Stimulated activated CD4-positive, alpha-beta T cell treated with anti-CD3 and anti-CD28 coated beads, Interleukin-2, amount 100 ng/mL, for 48 hours (primary cell): Measurements from ENCODE around the gene TSPAN18.

Source experiments
- DNase-seq, 2 donors: peaks; one replicate each; pipeline ENCODE4 v3.0.0-alpha.2; 2020

The TSPAN18 gene

GRCh38 chr11:44741976-44742375 is 15.2 kb downstream of the TSPAN18 start:
- DNase-seq: no peak

DNA sequence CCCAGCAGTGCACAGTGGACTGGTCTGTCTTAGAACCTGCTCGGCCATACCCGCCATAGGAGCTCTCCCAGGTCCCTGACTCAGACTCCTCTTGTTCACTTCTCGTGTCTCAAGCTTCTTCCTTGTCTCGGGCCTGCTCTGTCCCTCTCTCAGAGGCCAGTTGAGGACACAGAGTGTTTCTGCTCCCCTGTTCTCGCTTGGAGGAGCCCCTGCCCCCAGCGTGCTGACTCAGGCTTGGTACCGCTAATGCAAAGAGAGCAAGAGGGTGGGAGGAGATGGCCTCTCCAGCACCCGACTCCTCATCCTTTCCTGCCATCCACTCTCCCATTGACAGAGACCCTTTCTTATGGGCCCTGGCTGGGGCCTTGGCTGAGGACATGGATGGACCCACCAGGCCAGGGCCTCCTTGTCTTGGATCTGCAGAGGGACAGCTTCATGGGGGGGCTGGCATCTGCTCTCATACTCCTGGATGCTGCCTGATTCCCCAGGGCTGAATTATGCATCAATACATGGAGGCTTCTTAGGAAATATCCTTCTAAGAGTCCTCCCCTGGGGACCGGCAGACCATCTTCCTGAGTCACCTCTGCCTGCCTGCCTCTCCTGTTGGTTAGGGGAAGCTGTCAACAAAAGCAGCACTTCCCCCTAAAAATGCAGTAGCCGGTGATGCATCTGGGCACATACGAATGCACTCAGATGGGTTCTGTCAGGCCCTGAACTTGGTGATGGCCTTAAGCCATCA is 15.9 kb downstream of the TSPAN18 start:
- no peak for DNase-seq

DNA sequence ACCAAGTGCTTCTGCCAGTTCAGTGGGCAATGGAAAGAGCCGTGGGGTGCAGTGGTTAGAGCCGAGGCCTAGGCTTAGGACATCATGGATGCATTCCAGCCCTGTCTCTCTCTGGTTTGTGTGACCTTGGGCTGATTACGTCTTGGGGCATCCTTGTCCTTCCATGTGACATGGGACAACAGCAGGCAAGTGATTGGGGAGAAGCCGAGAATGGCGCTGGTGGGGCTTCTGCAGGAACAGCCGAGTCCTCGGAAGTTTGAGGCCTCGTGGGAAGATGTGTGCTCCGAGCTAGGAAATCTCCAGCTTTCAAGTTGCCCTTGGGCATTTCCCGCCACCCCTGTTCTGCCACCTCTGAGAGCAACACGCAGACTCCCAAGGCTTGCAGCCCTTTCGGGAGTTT is 16.6 kb downstream of the TSPAN18 start:
- DNase-seq: no peak

GRCh38 chr11:44743959-44744557 is 17.3 kb downstream of the TSPAN18 start:
- DNase-seq: no peak

DNA sequence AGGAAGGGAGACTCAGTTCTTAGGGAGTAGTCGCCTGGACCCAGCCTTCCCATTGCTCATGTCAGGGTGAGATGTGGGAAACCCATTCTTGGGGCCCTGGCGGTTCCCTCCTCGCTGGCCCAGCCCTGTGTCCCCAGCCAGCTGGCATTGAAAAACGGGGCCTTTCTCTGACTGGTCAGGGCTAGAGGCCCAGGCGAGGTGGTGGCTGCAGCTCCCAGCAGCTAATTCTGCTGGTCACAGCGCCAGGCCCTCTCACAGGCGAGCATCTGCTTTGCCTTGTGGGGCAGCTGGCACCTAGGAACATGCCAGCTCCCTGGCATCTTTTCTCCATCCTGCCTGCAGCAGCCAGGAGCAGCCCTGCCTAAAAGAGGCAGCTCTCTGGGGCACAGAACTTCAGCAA is 20.1 kb downstream of the TSPAN18 start:
- DNase-seq: no peak

- no peak for DNase-seq
Measured at GRCh38 chr11:44747316-44747715, 20.6 kb downstream of the TSPAN18 start.

- no peak for DNase-seq
Measured at GRCh38 chr11:44747836-44748235, 21.1 kb downstream of the TSPAN18 start.

DNA sequence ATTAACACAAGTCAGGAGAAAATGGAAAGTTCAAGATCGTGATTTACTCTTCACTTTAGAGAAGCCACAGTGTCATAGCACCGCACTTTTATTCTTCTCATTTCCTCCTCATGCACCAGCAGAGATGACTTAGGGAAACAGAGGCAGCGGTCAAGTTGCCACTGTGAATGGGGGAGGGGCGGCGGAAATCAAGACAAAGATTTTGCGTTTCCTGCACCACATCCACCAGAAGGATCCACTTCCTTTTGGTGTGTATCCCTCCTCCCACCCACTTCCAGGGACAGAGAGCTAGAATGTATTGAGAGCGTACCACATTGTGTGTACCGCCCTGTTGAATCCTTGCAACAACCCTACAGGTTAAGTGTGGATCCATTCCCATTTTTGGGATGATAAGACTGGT is 21.8 kb downstream of the TSPAN18 start:
- DNase-seq: no peak

- DNase-seq: no peak
Measured at GRCh38 chr11:44749189-44749588, 22.4 kb downstream of the TSPAN18 start.

DNA sequence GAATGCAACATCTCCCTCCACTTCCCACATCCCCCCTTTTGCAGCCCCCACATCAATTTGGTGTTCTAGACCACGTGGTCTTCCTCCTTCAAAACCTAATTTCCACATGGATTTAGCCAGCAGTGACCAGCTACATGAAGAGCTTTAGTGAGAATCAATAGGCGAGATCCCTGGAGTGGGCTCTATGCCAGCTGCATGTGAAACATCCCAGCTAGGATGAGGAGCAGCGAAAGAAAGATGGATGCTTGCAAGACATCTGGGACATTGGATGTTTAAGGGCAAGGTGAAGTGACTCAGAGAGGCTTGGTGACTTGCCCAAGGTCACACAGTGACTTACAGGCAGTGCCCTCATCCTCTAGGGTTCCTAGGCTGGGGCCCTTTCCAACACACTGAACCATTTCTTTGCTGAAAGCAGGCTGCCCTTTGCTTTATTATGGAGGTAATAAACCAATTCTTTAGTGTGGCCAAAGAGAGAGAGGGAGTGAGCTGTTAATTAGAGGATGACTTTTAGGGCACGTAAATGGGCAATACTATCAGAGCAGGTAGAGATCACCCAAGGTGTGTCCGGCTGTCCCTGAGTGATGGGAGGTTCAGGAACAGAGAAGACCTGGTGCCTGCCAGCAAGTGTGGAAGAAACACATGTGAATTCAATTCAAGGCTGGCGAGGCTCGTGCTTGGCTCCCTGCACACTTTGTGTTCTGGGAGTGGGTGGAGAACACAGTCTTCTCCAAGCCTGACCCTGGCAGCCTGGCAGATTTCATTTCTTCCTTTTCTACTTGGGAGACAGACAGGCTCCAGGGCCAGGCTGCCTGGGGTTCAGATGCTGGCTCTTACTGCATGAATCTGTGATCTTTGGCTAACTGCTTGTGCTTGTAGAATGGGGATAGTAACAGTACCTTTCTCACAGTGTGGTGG is 24.0 kb downstream of the TSPAN18 start:
- DNase-seq: no peak

GRCh38 chr11:44752300-44752699 is 25.5 kb downstream of the TSPAN18 start:
- no peak for DNase-seq

DNA sequence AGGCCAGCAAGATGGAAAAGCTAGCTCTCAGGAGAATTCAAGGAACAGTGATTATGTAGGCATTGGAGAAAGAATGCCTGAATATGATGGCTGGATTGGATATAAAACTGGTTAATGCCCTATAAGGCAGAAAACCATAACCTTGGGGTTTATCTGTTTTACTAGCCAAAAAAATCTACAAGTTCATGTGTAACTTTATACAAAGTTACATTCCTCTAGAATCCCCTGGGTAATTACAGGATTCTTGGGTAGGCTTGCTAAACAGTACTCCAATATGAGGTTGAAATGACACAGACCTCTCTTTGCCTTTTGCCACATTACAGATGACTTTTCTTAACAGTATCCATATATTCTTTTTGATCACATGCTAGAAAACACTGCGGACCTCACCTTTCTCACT is 26.0 kb downstream of the TSPAN18 start:
- no peak for DNase-seq

- no peak for DNase-seq
Measured at GRCh38 chr11:44753961-44754645, 27.3 kb downstream of the TSPAN18 start.

DNA sequence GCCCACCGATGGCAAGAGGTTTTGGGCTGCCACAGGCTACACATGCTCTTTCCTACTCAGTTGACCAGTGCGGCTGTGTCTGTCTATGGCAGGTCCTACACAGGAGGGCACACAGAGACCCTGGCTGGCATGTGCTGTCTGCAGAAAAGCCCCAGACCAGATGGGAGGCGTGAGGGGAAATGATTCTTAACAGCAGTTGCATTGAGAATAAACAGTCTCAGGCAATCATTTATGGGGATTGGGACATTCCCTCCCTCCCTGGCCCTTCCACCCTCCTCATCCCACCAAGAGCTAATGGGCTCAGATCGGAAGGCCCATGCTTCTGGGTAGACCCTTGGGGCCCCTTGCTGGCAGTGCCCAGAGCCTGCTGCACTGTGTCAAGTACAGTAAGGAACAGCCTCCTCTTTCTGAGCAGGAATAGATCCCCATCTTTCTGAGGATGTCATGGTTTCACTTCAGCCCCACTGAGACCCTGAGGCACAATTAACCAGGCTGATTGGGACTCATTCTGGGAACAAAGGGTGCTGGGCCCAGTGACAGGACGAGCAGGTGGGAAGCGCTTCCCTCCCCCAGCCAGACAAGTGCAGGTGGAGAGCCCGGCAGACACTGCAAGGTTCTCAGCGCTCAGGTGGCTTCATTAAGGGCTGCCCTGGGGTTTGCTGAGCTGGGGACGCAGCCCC is 28.3 kb downstream of the TSPAN18 start:
- no peak for DNase-seq

- DNase-seq: no peak
Measured at GRCh38 chr11:44755556-44756523, 29.1 kb downstream of the TSPAN18 start.

DNA sequence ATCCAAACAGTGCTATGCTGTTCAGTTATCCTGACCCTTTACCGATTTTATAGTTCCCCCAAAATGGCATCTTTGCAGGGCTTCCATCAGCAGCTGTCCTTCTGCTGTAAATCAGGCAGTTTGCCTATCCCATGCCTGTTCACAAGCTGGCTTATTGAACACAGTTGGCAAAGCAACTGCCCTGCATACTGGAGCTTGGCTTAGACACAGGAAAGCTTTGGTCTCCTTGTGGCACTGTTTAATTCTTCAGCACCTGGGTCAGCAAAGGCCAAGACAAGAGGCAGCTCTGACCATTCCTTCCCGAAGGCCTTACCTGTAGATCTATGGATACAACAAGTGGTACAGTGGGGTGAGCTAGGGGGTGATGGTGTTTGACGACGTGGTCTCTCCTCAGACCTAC is 32.2 kb downstream of the TSPAN18 start:
- no peak for DNase-seq

DNA sequence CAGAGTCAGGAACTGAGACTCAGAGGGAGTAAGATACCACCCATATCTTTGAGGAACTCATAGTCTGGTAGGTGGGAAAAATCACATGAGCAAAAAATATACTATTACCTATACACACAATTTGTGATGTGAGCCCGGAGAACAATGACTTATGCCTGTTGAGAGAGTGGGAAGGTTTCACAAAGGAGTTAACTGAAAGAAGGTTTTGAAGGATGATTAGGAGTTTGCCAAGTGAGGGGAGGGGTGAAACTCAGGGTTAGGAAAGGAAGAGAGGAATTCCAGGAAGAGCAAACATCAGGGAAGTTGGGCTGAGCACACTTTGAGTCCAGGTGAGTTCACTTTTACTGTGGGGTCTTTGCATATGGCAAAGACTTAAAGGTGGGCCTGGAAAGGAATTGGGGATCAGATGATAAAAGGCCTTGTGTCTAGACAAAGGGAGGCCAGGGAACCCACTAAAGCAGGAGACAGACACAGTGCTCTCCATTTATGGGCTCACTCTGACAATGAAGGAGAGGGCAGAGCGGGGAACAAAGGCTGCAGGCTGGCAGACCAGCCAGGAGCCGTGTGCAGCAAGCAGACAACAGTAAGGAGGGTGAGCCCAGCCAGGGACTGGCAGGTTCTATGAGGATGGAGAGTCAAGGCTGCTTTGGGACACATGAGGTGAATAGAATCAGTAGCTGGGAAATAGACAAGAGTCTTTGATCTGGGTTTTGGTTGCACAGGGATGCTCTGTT is 33.1 kb downstream of the TSPAN18 start:
- DNase-seq: no peak

GRCh38 chr11:44760477-44760872 is 33.7 kb downstream of the TSPAN18 start:
- DNase-seq: no peak

DNA sequence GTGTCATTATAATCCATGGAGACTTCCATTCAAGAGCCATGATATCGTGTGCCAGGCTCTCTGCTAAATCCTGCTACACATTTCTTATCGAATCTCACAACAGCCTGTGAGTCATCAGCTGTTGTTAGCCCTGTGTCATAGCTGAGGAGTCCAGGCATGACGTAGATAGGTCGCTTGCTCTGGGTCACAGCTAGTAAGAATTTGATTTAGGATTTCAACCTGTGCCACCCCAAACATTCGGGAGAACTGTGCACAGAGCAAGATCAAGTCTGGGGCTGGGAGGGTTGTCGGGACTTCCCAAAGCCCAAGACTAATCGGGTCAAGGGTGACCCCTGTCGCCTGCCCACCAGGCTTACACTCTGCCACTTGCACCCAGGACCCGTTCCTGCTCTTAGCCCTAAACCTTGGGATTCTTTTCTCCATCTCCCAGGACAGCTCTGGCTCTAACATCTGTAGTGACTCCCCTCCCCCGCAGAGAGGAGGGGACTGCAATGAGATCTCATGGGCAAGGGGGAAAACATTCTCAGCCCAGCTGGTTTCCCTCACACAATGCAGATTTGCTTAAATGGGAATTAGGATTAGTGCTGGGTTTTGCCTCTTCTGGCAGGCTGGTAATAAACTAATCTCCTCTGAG is 34.3 kb downstream of the TSPAN18 start:
- DNase-seq: no peak

- DNase-seq: no peak
Measured at GRCh38 chr11:44761551-44761961, 34.8 kb downstream of the TSPAN18 start.
